GM12878 (cell line): ENCODE data around the gene MEIS1. TPM values are rescaled to one million over a fixed set of nuclear protein-coding genes. Genes with fewer than 3 reads are reported as not detected.

ENCODE experiments used
- ATAC-seq: fragments of 200-7000 bp; cut with Tn5 transposase; 3 replicates; pipeline ENCODE4 v1.9.1; 2020; ENCODE audit warnings: mild to moderate bottlenecking, moderate library complexity
- BruUV-seq: library from RNA; stranded (reverse); fragments of 400-500 nt; replicated peaks from 2 replicates; lab custom pipeline; 2021; lab: Mats Ljungman, UMichigan
- CTCF ChIA-PET: fragments of 300-600 bp; sonication (Branson Sonifier 250); formaldehyde crosslinking; extraction: SDS; loops from one replicate; lab custom pipeline; 2021; ENCODE audit warnings: inconsistent platforms; lab: Yijun Ruan, JAX
- POLR2A ChIA-PET: fragments of 350-600 bp; formaldehyde crosslinking; extraction: SDS; loops from one replicate; lab custom pipeline; 2021; ENCODE audit warnings: inconsistent platforms; lab: Charles Lee
- RAD21 ChIA-PET: fragments of 300-600 bp; sonication (Branson Sonifier 250); formaldehyde crosslinking; loops from one replicate; lab custom pipeline; 2023; ENCODE audit warnings: antibody characterized with exemption; ENCODE audit not compliant: unreplicated experiment; lab: Charles Lee
- SMC1A ChIA-PET: fragments of 300-600 bp; sonication (Branson Sonifier 250); formaldehyde crosslinking; loops from one replicate; lab custom pipeline; 2023; ENCODE audit not compliant: unreplicated experiment, uncharacterized antibody; lab: Charles Lee
- DNase-seq: peaks from one replicate; pipeline ENCODE4 v3.0.0-alpha.2; 2011; ENCODE audit warnings: low read depth, low spot score
- FAIRE-seq: peaks from 3 replicates; lab custom pipeline; 2011; peaks lifted over from hg19 to GRCh38; lab: Jason Lieb, UNC
- H2AFZ ChIP-seq: 2 replicates; pipeline ENCODE4 v1.6.0; 2011; ENCODE audit warnings: low read depth, low read length, control low read depth; ENCODE audit not compliant: control insufficient read depth
- H3K27ac ChIP-seq: 2 replicates; pipeline ENCODE4 v1.5.1; 2011; ENCODE audit warnings: control low read depth; ENCODE audit not compliant: control insufficient read depth, insufficient read depth
- H3K27me3 ChIP-seq, 2 experiments: replicated peaks in 1 of 2; 2 replicates each; pipeline versions ENCODE4 v1.6.0 to v1.6.1; 2011; ENCODE audit warnings: low read length in 1 of 2; ENCODE audit not compliant: control insufficient read depth in 2 of 2, insufficient read depth in 2 of 2
- H3K36me3 ChIP-seq, 2 experiments: 2 replicates each; pipeline ENCODE4 v1.5.1; 2011; ENCODE audit warnings: low read length in 1 of 2; ENCODE audit not compliant: control insufficient read depth in 2 of 2, insufficient read depth in 2 of 2
- H3K4me1 ChIP-seq: 2 replicates; pipeline ENCODE4 v1.6.1; 2011; ENCODE audit warnings: mild to moderate bottlenecking, low read length, moderate library complexity, mixed read lengths; ENCODE audit not compliant: control insufficient read depth, insufficient read depth
- H3K4me2 ChIP-seq: 2 replicates; pipeline ENCODE4 v1.6.0; 2011; ENCODE audit warnings: control low read depth; ENCODE audit not compliant: control insufficient read depth, insufficient read depth
- H3K4me3 ChIP-seq: fragments of 200-600 bp; sonication (generic); 2 replicates; pipeline ENCODE4 v1.5.1; 2016
- H3K79me2 ChIP-seq: 2 replicates; pipeline ENCODE4 v1.6.0; 2011; ENCODE audit warnings: low read length; ENCODE audit not compliant: control insufficient read depth, insufficient read depth
- H3K9ac ChIP-seq: 2 replicates; pipeline ENCODE4 v1.8.0; 2011; ENCODE audit warnings: low read length, control low read depth, mixed read lengths; ENCODE audit not compliant: control insufficient read depth, insufficient read depth
- H3K9me3 ChIP-seq: replicated peaks from 3 replicates; pipeline ENCODE4 v1.5.1; 2011; ENCODE audit warnings: mild to moderate bottlenecking, low read length; ENCODE audit not compliant: control insufficient read depth, insufficient read depth
- H4K20me1 ChIP-seq: 2 replicates; pipeline ENCODE4 v1.6.0; 2011; ENCODE audit not compliant: control insufficient read depth, insufficient read depth
- BHLHE40 ChIP-seq, 2 experiments: fragments of 450-650 bp in 1 of 2; IDR thresholded peaks; 2 replicates each; pipeline ENCODE4 v1.6.1; 2011 to 2017; ENCODE audit warnings: low read depth in 2 of 2, borderline replicate concordance in 1 of 2, improper control_type of control experiment in 1 of 2, low read length in 1 of 2, mild to moderate bottlenecking in 1 of 2
- CUX1 ChIP-seq: IDR thresholded peaks from 2 replicates; pipeline ENCODE4 v1.6.1; 2012; ENCODE audit warnings: improper control_type of control experiment, low read depth, low read length; ENCODE audit not compliant: insufficient replicate concordance
- GATAD2B ChIP-seq: fragments of 450-650 bp; conservative IDR thresholded peaks from 2 replicates; pipeline ENCODE4 v1.6.1; 2017; ENCODE audit warnings: low read depth, mild to moderate bottlenecking, moderate library complexity
- HSF1 ChIP-seq: fragments of 150-350 bp; IDR thresholded peaks from 2 replicates; pipeline ENCODE4 v1.6.1; 2014; ENCODE audit warnings: mild to moderate bottlenecking, low read depth, low read length
- NKRF ChIP-seq: fragments of 450-650 bp; conservative IDR thresholded peaks from 2 replicates; pipeline ENCODE4 v1.6.1; 2017; ENCODE audit warnings: mild to moderate bottlenecking, moderate library complexity
- NR2F1 ChIP-seq: fragments of 450-650 bp; conservative IDR thresholded peaks from 2 replicates; pipeline ENCODE4 v1.6.1; 2017; ENCODE audit warnings: mild to moderate bottlenecking
- PAX5 ChIP-seq: IDR thresholded peaks from 2 replicates; pipeline ENCODE4 v1.6.1; 2011; ENCODE audit warnings: low read depth, low read length, borderline replicate concordance
- PKNOX1 ChIP-seq: fragments of 450-650 bp; IDR thresholded peaks from 2 replicates; pipeline ENCODE4 v1.6.1; 2016; ENCODE audit warnings: mild to moderate bottlenecking
- POLR2A ChIP-seq: IDR thresholded peaks from 2 replicates; pipeline ENCODE4 v1.6.1; 2011; ENCODE audit warnings: low read depth, mild to moderate bottlenecking, low read length
- POLR2AphosphoS2 ChIP-seq: IDR thresholded peaks from 2 replicates; pipeline ENCODE4 v1.6.1; 2011; ENCODE audit warnings: low read depth, mild to moderate bottlenecking, low read length, improper control_type of control experiment, moderate library complexity
- SIN3A ChIP-seq: IDR thresholded peaks from 2 replicates; pipeline ENCODE4 v1.6.1; 2012; ENCODE audit warnings: low read depth, low read length, improper control_type of control experiment
- SMC3 ChIP-seq: IDR thresholded peaks from 2 replicates; pipeline ENCODE4 v1.6.1; 2011; ENCODE audit warnings: low read length, improper control_type of control experiment, borderline replicate concordance
- SREBF1 ChIP-seq: IDR thresholded peaks from 2 replicates; pipeline ENCODE4 v1.6.1; 2012; ENCODE audit warnings: mild to moderate bottlenecking, low read length
- USF2 ChIP-seq: IDR thresholded peaks from 2 replicates; pipeline ENCODE4 v1.6.1; 2011; ENCODE audit warnings: low read depth, low read length, improper control_type of control experiment, borderline replicate concordance
- WGBS: methylation state at CpG from one replicate; pipeline ENCODE4 v1.1.6; 2016; ENCODE audit warnings: low lambda C conversion rate; ENCODE audit not compliant: insufficient replicate concordance, insufficient coverage; ENCODE audit errors: missing lambda C conversion rate; 5-methylcytosine and 5-hydroxymethylcytosine counted together
- in situ Hi-C: fragments of 300-500 bp; cut with MboI; formaldehyde crosslinking; loops from 9 replicates; pipeline ENCODE4 v1.14.3; 2018; ENCODE audit warnings: mixed read lengths
- intact Hi-C: fragments of 100-400 bp; cut with micrococcal nuclease; formaldehyde crosslinking; loops from one replicate; pipeline ENCODE4 v1.14.2; 2022; ENCODE audit not compliant: unreplicated experiment
- polyA plus RNA-seq, 11 experiments: library from polyadenylated mRNA; depleted of rRNA in 4 of 11; unstranded in 6 of 11; stranded (reverse) in 5 of 11; fragments of >200 nt; fragmentation: Nextera tagmentation in 4 of 11; fragmentation: Illumina TruSeq in 1 of 11; extraction: Ambion mirVana in 4 of 11; extraction: Trizol in 1 of 11; gene quantifications; 1 replicate in 1 of 11; 2 replicates in 10 of 11; pipeline versions ENCODE4 v1.2.1 to v1.2.3, GENCODE V29; 2011 to 2016; ENCODE audit warnings: inconsistent platforms in 2 of 11, missing spikeins in 2 of 11, low read depth in 1 of 11
- total RNA-seq, 4 experiments: library from RNA; depleted of rRNA in 3 of 4; stranded (reverse); fragments of >200 nt in 3 of 4; fragmentation: Illumina TruSeq in 1 of 4; extraction: Trizol in 1 of 4; gene quantifications; 2 replicates each; pipeline versions ENCODE4 v1.2.1 to v1.2.3, GENCODE V29; 2013 to 2021

Gene MEIS1
- total and polyA plus RNA-seq, 10 of the 15 experiments (the other 5 are each of a cell fraction or from before 2014, with no cell fraction given), result 0.04 to 0.31 (median 0.14) TPM; not detected in 6

GRCh38 chr2:66573416-66573815 is 138.5 kb downstream of the MEIS1 start:
- Histone ChIP-seq H4K20me1 (no peaks in the 10 kb centered on the region), H2AFZ (no peak overlapping the region), H3K4me3 (no peak overlapping the region), H3K36me3 (no peaks in the 10 kb centered on the region), H3K79me2 (no peaks in the 10 kb centered on the region), H3K27me3 (peaks cover 4 to 11% of the 10 kb centered on the region in 2 experiments; a peak in 3 of 4 replicates), H3K27ac (no peak overlapping the region), H3K4me1 (no peaks in the 10 kb centered on the region), H3K9me3 (no peaks in the 10 kb centered on the region), H3K9ac (no peak overlapping the region), H3K4me2 (no peak overlapping the region)
- 43% methylated on average over 7 of the region's 7 CpGs for WGBS
- in situ Hi-C loops, result no loop called here
- ChIA-PET RAD21 (no interaction called here), POLR2A (no interaction called here), CTCF (no interaction called here), SMC1A (no interaction called here)
- DNase-seq, result no peak
- no peak for FAIRE-seq
- no TSS peak for BruUV-seq
- ATAC-seq, result no peak
- intact Hi-C loops, result no loop called here
- TF ChIP-seq SIN3A (no peak), NR2F1 (no peak), NKRF (no peak), PKNOX1 (no peak), GATAD2B (no peak), USF2 (no peak), CUX1 (no peak), PAX5 (no peak), POLR2AphosphoS2 (no peak), BHLHE40 (IDR thresholded peaks at IDR 0.05; ENCODE audit: borderline replicate concordance in 1 of 2, low read depth in 2 of 2, low read length in 1 of 2) (no peak), SREBF1 (no peak), POLR2A (no peak), HSF1 (no peak), SMC3 (no peak)
